ENCODE measurements around the gene GYS2.

Gene GYS2

GRCh38 chr12:21501258-21502163 is 103.1 kb downstream of the GYS2 start, which contains the start of the genes GOLT1B and RECQL:
Gene GOLT1B (plus strand): TSS chr12:21501789. CDS start chr12:21501924, 135 bp downstream.
Gene RECQL (minus strand): TSS chr12:21501635. CDS start chr12:21499570, 2,065 bp downstream.
- peak; percentile 91 for DNase-seq

GRCh38 chr12:21500786-21501257 is 103.8 kb downstream of the GYS2 start:
- no peak for DNase-seq

- DNase-seq, result no peak
Observed at GRCh38 chr12:21499765-21500164, 104.9 kb downstream of the GYS2 start.

Measured in activated CD8-positive, alpha-beta memory T cell treated with anti-CD3 and anti-CD28 coated beads for 24 hours (primary cell).